HTERT RPE-1 (cell line): Measurements from ENCODE around the gene C1orf52.
"Not testable (repeated sequence)": the region's sequence is repeated elsewhere in the genome, so short reads cannot be mapped to it uniquely, and the experiment has no call there.

Source experiments
- in situ Hi-C: fragments of 300-500 bp; cut with MboI; formaldehyde crosslinking; loops from 4 replicates; pipeline ENCODE4 v1.14.3; 2020; ENCODE audit warnings: low sequenced_read_pairs

The C1orf52 gene

DNA sequence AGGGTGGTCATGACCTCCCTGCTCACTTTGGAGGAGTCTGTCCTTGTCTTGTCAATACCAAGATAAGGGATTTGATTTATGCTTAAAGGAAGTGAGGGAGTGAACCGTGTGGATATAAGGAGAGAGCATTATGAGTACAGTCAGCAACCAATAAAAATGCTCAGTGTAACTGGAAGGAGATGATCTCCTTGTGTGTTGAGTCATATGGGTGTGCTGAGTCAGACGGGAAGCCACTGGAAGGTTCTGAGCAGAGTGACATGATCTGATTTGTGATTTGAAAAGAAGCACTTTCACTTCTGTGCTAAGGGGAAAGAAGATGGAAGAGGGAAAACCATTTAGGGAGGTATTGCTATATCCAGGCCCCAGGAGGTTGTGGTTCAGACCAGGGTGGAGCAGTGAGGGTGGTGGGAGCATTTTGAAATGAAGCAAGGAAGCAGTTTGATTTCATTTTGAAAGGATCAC is 19.4 kb upstream of the C1orf52 start:
- in situ Hi-C loops, result no loop called here

DNA sequence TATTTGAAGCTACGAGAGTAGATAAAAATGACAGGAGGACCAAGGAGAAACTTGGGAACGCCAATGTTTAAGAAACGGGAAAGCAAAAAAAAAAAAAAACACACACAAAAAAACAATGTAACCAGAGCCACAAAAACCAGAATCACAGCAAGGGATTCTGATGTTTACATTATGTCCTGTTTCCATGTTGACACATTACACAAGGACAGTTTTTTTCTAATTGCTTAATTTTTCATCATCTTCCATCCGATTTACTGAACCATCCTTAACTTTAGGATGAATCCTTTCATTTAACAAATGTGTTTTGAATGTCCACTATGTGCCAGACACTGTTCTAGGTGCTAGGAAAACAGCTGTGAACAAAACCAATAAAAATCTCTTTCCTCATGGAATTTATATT is 18.3 kb upstream of the C1orf52 start:
- in situ Hi-C loops, result no loop called here

DNA sequence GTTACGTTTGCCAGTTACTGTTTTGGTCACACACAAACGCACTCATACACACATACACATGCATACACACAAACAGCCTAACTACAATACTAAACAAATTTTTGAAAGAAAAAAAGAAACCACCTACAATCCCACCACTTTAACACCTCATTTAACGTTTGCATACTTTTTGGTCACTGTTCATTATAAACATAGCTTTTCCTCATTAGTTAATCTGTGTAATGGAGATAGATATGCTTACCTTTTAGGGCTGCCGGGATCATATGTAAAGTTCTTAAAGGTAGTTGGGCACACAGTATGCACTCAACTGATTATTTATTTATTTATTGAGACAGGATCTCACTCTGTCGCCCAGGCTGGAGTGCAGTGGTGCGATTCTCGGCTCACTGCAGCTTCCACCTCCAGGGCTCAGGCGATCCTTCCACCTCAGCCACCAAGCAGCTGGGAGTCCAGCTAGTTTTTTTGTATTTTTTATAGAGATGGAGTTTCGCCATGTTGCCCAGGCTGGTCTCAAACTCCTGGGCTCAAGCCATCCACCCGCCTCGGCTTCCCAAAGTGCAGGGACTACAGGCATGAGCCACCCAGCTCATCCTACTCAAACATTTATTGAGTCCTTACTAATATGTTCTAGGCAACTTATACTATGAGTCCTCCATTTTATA is 17.6 kb upstream of the C1orf52 start:
- in situ Hi-C loops, result no loop called here

DNA sequence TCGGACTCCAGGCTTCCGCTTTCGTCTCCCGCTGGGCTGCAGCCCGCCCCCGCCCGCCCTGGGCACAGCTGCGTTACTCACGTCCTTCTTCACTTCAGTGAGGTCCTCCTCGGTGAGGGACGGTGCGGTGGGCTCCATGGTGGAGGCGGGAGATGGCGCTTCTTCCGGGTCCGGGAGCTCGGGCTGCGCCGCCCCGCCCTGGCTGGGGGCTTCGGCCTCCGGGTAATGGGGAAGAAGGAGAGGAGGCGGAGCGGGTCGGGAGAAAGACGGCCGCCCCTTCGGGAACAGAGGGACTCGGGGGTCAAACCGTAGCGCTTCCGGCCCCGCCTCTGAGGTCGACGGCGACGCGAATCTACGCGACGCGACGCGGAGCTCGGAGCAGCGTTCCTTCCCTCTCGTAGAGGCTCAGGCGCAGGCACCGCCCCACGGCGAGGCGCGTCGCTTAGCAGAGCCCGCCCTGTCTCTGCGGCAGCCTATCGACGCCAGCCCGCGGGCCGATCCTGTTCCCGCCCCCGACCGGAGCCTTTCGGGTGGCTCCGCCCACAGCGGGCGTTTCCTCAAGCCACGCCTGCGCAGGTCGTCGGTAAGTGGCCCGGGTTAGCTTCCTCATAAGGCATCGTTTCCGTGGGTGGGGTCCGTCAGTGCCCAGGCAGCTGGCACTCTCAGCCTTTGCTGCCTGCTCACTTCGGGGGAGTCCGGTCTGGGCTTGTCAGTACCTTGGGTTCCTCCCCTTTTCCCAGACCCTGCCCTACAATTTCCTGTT is 16.9 kb upstream of the C1orf52 start, which contains the start of gene BCL10:
BCL10 (minus strand) TSS at position 418 of the 763 bp plus-strand sequence; CDS start at position 138, 280 bp downstream.
- in situ Hi-C loops, result no loop called here

DNA sequence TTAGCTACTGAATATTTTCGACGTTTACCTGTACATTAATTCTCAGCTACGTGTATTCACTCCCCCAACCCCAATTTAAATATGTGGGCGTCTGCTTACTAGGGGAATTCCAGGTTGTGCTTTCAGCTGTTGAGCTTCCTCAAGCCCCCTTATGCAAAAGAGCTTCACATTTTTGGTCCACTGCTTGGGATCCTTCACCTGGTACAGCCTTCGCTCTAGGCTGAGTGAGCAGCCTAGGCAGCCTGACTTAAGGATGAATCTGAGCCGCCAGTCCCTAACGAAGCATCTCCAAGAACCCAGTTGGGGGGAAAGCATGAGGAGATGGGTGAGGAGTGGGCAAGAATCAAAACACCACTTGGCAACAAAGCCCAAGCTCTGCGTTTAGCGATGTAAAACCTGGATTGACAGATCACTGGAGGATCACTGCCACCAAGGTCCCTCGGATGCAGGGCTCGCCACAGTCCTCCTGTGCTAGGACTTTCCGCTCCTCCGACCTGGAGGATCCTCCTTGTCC is 16.3 kb upstream of the C1orf52 start:
- in situ Hi-C loops, result no loop called here

DNA sequence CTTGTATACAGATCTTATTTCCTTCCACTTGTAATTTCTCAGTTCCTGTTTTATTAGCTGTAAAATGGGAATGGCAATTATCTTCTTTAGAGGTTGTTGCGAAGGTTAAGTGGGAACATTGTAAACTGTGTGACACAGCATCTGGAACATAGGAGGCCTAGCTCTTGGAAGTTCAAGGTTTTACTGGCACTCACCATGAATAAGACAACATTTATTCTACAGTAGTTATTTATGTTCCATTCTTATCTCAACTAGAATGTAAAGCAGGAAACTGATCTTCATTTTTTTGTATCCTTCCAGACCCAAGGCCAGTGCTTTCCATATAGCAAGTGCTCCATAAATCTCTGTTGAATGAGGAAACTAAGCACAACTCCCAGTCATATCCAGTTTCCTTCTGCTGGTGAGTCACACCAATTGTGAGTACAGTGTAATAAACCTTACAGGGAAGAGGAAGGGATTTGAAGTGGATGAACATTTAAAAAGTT is 15.5 kb upstream of the C1orf52 start:
- in situ Hi-C loops, result no loop called here

DNA sequence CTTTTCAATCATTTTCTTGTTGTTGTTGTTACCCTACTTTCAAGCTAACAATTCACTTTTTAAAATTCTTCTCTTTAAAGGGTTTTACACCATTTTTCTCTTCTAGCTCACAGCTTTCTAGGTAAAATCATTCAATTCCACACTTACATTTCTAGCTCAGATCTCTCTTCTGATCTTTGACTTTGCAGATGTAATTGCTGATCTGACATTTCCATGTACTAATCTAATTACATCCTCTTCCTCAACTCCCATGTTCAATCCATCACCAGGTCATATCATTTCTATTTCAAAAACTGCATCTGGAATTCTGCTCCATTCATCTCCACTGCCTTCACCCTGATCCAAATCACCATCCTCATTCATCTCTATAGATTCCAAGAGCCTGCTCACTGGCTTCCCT is 13.9 kb upstream of the C1orf52 start:
- in situ Hi-C loops, result no loop called here

DNA sequence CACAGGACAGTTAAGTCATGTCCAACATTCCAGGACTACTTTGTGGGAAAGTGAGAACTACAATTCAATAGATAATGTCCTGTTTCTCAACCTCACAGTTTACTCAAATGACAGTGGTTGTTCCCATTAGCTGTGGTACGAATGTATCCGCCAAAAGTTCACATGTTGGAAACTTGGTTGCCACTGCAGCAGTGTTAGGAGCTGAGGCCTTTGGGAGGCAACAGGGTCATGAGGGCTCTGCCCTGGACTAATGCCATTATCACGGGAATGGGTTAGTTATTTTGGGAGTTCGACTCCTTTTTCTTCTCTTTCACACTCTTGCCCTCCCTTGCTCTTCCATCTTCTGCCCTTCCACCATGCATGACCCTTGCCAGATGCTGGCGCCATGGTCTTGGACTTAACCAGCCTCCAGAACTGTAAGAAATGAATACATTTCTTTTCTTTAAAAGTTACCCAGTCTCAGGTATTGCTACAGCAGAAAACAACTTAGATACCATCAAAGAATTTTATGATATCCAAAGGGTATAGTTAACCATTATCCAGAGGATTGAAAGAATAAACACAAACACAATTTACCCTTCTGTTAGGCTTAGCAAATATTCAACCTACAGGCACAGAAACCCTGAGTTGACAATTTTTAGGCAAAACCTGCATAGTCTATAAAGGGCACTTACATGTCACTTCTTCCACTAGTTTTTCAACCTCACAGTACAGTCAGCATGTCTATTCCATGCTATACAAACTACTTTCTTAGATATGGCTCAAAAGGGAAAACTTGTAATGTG is 9.5 kb upstream of the C1orf52 start:
- in situ Hi-C loops, result no loop called here

DNA sequence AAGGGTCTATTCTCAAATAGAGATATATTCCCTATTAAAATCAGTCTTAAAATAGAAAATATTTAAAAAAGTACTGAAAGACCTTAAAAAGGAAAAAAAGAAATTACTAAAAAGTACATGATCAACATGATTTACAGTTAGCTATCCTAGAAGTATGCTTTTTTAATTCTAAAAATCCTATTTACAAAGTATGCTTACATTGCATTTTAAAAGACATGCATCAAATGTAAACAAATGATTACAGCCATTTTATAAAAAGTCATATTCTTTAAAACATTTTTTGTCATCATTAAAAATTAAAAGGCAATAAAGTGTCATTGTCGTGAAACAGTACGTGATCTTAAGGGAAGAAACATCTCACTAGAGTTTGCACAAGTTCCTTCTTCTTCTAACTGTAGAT is 7.9 kb upstream of the C1orf52 start:
- in situ Hi-C loops, result no loop called here

DNA sequence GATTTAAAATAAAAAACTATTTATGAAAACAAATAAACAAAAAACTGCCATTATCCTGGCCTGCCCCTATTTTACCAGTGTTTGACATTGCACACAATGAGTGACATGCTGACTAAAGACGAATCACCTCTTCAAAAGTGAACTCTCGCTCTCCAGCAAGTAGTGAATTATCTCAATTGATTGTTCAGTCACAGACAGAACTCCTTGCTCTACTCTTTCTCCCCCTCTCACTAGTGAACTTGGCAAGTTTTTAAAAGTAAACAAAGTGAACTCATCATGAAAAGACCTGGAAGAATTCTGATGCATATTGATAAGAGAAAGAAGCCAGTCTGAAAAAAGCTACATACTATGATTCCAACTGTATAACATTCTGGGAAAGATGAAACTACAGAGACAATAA is 4.7 kb upstream of the C1orf52 start:
- in situ Hi-C loops, result no loop called here

DNA sequence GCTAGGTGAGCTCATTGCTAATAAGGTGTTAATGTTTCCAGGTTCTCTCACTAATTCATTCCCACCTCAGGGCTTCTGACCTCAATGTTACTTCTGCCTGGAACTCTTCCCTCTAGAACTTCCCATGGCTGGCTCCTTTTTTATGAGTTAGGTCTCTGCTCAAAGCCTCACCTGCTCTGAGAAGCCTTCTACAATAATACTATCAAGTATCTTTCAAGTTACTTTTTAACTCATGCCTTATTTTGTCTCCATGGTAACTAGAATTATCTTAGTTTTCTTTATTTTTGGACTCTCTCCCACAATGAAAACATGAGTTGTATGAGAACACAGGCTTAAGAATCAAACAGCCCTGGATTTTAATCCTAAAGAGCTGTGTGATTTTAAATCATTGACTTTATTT is 3.5 kb upstream of the C1orf52 start:
- in situ Hi-C loops, result no loop called here

DNA sequence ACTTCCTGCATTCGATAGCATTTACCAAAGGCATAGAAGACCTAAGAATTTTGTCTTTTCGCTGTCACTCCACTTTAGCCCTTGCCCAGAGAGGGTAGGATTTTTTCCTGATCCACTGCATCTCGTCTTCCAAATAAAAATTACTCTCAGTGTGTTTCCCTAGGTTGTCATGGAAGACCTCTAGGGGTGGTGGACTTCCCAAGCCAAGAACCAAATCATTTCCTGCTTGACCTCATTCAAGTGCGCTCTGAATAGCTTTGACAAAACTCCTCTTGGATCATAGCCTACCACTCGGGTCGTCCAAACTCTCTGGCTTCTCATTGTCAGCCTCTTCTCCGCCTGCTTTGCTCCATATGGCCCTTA is 431 bp upstream of the C1orf52 start:
- in situ Hi-C loops, result no loop called here

DNA sequence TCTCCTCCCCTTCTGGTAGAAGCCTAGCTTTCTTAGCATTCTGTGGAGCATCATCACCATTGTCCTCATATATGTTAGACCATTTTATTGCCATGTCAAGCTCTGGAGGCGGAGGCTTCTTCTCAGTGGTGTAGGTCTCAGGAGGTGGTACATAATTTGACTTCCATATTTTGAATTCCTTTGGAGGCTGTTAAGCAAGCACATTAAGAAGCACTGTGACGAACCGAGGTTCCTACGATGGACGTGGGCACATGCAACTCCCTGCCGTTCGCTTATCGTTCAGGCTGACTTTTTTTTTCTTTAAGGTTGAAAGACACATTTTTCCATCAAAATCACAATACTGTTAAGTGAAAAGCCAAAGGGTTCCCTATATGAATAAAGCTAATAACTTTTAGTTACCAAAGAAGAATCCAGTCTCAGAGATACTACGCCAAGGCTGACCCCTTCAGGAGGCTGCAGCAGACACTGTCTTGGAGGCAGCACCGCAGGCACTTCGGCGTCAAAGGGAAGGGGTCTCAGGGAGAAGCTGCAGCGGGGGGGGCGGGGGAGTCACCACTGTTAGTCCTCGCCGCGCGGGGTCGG is 835 bp downstream of the C1orf52 start:
- in situ Hi-C loops, result no loop called here

DNA sequence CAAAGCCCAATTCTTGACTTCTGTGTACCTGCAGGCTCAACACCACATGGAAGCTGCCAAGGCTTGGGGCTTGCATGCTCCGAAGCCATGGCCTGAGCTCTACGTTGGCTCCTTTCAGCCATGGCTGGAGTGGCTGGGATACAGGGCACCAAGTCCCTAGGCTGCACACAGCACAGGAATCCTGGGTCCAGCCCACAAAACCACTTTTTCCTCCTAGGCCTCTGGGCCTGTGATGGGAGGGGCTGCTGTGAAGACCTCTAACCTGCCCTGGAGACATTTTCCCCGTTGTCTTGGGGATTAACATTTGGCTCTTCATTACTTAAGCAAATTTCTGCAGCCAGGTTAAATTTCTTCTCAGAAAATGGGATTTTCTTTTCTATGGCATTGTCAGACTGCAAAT is 10.4 kb downstream of the C1orf52 start:
- in situ Hi-C loops, result not testable (repeated sequence)

DNA sequence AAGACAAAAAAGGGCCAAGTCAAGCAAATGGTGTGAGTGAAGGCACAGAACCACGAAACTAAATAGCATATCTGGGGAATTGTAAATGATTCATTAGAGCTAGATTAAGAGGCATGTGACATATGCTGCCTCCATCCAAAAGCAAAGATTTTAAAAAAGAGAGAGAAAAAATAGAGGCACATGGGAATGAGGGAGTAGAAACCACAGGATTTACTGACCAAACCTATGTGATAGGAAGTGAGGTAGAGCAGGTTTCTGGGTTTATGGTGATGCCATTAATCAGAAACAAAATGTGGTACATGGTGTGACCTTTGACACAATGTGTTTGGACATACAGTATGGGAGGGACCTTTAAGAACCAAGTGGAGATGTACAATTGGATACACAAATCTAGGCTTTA is 13.6 kb downstream of the C1orf52 start:
- in situ Hi-C loops, result no loop called here

DNA sequence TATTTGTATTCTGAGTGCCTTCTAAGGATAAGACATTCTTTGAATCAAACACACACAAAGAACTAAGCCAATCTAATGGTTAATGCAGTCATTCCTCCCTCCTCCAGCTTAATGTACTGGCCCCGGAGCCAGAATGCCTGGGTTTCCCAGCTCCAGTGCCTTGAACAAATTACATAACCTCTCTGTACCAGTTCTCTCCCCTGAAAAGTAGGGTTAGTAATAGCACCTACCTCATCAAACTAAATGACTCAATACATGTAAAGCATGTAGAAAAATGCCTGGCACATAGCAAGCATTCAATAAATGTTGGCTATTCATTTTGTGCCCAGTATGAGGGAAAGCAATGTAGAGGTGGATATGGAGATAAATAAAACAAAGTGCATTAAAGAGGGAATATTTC is 14.0 kb downstream of the C1orf52 start:
- in situ Hi-C loops, result no loop called here

DNA sequence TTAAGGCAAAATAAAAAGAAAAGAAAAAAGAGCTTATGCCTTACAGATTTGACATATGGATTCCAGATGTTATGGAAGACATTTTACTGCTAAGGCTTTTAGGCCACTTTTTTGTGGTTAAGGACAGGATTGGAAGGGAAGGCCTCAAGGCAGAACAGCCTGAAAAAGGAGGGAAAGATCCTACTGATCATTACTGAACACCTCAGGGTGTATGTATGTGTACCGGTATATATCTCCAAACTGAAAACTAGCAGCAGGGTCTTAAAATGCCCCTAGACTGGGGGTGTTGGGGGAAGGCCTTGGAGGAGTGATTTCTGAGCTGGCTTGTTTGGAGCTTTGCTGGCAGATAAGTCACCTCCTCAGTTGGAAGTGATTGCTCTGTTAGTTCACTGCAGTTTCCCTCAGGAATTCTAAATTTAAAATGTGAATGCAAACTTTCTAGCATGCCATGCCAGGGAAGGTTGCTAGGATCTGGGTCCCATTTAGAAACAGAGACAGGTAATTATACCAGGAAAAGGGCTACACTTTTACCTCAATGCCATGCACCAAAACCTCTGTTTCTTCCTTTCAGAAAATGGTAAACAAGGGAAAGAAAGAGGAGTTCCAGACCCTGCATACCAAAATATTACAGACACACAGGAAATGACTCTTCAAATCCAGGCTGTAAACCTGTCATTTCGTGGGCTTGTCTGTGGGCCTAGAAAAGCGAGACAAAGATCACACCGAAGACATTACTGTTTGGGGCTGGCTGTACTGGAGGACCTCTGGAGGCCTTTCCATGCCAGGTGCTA is 15.0 kb downstream of the C1orf52 start:
- in situ Hi-C loops, result no loop called here

DNA sequence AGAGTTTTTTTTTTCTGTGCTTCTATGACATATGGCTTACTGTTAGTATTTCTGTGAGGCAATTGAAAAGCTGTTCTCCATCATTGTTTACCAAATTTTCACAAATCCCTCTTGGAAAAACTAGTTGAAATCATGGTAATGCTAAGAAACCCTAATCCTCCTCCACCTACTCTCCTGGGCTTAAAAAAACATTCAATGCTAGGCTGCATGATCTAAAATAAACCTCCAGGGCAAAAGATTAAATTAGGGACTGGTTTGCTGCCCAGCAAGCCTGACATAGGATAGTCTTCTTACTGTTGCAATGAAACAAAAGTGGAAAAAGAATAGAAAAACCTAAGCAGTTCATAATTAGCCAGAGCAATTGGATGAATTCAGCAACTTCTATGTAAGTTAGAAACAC is 16.1 kb downstream of the C1orf52 start:
- in situ Hi-C loops, result no loop called here

DNA sequence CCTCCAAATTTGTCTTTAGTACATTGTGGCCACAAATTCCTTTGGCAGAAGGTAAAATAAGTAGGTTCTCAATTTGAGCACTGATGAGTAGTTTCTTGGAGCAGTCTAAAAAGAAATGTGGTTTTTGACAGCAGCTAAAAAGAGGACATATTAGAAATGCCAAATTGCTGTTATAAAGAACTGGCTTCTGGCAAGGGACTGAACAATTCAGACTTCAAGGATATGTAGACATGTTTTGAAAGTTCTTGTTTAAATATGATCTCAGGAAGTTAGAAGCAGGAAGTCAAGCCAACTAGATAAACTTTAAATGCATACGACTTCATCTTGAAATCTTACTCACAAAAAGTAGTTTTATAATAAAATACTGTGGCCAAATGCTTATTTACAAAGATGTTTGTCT is 18.8 kb downstream of the C1orf52 start:
- in situ Hi-C loops, result no loop called here

DNA sequence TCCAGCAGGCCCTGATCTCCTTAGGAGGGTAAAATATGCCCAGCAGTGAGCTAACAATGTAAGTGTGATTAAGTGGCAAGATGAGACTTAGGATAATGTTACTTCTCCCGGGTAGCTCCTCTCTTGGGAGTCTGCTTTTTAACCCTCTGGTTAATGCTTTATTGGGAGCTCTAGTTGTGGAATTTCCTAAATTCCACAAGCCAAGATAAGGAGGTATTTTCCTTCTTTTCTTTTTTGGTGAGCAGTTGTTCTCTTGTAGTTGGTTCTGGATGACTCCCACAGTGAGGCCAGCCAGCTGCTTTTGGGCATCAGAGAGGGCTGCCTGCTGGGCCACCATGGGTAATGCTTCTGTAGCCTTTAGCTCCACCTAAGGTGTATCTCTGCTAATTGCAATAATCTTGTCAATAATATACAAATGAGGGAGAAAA is 19.3 kb downstream of the C1orf52 start:
- in situ Hi-C loops, result no loop called here
